Medulla oblongata (tissue), 1 donor: Measurements from ENCODE around the gene ATP6V0C.
"Not testable (repeated sequence)": the region's sequence is repeated elsewhere in the genome, so short reads cannot be mapped to it uniquely, and the experiment has no call there.

ENCODE experiments used
- DNase-seq: peaks from one replicate; pipeline ENCODE4 v3.0.0-alpha.2; 2015; ENCODE audit errors: extremely low spot score

The ATP6V0C gene

DNA sequence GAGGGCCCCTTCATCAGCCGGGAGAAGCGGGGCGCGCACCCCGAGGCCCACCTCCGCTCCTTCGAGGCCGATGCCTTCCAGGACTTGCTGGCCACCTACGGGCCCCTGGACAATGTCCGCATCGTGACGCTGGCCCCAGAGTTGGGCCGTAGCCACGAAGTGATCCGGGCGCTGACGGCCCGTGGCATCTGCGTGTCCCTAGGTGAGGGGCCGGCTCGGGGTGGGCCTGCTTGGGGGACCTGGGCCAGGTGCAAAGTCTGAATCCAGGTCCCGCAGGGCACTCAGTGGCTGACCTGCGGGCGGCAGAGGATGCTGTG, 14.0 kb downstream of the ATP6V0C start:
- no peak for DNase-seq

DNA sequence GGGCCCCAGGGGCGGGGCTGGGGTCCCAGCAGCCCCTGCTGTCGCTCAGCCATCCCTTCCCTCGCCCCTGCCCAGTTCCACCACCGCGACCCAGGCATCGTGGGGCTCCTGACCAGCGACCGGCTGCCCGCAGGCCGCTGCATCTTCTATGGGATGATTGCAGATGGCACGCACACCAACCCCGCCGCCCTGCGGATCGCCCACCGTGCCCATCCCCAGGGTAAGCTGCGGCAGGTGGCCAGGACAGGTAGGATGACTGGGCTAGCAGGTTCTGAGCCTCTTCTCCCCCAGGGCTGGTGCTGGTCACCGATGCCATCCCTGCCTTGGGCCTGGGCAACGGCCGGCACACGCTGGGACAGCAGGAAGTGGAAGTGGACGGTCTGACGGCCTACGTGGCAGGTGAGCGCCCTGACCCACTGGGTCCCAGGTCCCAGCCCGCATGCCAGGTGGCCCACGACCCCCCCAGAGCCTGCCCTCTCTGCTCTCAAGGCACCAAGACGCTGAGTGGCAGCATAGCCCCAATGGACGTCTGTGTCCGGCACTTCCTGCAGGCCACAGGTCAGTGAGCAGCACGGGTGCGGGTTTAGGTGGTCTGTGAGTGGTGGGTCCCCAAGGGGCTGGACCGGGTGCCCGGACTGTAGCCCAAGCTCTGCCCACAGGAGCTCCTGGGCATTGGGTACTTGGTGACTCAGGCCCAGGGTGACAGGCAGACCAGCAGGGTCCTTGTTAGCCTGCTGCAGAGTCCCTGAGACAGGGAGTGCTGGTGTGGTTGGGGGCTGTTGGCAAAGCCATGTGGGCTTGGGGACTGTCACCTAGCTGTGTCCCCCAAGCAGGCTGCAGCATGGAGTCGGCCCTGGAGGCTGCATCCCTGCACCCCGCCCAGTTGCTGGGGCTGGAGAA, 14.7 kb downstream of the ATP6V0C start:
- DNase-seq = no peak

DNA sequence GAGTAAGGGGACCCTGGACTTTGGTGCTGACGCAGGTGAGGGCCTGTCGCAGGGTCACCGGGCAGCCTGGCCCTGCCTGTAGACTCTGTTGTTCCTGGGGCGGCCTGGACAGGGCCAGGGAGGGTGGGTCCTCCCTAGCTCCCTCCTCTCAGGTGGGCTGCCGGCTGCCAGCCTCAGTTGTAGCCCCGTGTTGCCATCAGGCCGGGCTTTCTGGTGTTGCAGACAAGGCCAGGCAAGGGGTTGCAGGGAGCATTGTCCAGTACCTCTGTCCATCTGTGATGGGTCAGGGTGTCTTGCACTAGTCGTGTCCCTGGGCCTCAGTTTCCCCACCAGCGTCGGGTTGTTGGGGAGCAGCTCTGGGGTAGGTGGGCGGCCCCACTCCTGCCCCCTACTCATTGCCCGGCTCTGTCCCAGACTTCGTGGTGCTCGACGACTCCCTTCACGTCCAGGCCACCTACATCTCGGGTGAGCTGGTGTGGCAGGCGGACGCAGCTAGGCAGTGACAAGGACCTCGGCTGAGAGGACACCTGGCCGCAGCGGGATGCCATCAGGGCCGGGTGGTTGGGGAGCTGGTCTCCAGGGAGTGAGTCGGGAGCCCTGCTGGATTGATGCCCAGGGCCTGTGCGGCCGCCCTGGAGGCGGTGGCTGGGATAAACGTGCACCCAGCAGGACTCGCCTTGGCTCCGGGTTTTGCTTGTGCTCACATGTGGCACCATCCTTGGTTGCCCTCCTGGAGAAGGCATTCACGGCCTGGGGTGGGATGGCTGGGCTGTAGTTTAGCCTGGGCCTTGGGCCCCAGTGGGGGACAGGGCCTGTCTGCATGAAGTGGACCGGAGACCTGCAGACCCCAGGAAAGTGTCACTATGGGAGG, 15.5 kb downstream of the ATP6V0C start:
- DNase-seq = no peak

DNA sequence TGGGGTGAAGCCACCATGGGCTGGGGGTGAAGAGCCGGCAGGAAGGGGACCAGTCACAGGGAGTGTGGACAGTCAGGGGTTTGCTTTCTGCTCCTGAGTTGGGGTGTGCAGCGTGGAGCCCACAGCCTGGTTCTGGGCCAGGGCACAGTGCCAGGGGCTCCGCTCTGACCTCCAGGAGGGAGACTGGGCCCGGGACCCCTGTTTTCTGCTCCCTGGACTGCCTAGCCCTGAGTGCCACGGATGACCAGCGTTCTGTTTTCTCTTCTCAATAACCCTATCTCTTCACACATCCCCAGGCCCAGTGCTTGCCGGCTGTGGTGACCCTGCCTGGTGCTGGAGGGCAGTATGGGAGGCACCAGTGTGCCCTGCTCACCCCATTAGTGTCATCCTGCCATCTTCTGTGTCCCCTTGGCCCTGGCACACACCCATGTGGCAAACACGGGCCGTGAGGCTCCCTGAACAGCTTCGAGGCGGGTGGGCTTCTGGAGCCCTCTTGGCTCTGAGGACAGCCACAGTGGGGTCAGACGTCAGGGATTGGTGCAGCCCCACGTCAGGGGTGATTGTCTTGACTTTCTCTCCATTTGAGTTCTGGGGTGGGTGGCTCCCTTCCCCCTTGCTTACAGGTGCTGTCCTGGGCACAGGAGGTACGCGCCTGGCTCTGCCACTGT, 16.3 kb downstream of the ATP6V0C start:
- DNase-seq = no peak

DNA sequence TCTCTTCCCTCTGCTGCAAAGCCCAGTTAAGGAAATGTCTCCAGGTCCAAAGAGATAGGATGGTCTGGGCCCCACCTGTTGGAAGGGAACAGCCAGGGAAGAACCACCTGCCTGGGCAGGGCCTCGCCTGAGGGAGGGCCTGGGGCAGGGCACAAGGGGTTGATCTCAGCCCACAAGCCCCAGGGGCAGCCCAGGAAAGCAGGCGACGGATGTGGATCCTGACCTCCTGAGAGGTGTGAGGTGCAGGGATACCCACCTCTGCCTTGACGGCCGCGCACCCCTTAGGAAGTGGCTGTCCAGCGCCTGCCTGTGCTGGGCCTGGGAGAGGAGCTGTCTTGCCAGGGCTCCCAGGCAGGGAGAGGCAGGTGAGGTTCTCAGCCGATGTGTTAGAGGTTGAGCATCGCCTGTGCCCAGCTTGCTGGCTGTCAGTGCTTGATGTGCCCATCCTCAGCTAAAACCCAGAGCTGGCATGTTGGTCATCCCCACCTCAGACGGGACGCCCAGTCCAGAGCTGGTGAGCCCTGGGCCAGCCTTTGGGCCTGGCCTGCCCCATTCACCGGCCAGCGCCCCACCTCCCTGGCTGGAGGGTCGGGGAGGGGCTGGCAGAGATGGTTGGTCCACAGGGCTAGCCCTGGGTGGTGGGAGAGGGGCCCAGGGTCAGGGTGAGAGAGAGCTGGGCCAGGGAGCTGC, 17.0 kb downstream of the ATP6V0C start:
- DNase-seq = no peak

DNA sequence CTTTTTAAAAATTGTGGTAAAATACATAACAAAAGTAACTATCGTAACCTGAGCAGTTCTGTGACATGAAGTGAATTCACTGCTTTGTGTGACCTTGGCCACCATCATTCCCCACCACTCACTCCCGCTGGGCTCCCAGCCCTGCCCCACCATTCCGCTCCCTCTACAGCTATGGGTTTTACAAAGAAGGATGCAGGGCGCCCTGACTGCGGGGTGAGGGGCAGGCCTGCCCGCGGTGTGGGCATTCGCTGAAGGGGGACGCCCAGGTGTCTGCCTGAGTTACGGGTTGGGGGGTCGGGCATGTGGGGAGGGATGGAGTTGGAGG, 17.6 kb downstream of the ATP6V0C start, which contains the start of gene CEMP1:
TSS of gene CEMP1 (minus strand) at position 38 of the 325 bp plus-strand sequence. CDS start 335 bp downstream, outside the sequence.
- DNase-seq = no peak

DNA sequence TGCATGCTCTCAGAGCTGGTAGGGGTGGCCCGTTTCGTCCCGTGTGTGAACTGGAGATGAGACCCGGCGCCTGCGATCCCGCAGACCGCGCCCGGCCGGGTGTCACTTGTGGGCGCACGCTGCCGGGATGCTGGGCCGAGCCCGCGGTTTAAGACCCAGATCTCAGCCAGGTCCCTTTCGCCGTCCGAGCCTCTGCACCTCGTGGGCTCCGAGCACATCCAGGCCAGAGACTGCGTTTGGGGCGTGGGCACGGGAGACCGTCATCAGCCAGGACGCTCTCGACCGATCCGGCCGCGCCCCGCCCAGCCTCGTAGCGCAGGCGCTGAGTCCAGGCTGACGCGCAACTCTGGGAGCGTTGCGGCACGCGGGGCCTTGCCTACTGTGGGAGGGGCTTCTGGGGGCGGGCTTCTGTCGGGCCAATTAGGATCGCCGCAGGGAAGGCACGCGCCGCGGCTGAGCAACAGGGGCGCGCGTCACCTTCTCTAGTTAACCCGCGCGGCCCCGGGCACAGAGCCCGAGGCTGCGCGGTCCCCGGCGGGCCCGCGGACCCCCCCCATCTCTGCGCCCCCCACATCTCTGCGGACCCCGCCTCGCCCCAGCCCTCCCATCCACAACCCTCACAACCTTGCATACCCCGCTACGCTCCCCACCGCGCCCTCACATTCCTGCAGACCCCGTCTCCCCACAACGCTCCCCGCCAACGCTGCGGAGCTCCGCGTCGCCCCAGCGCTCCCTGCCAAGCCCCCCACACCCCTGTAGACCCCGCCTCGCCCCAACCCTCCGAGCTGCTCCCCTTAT, 18.1 kb downstream of the ATP6V0C start:
- peak; percentile 98 for DNase-seq

DNA sequence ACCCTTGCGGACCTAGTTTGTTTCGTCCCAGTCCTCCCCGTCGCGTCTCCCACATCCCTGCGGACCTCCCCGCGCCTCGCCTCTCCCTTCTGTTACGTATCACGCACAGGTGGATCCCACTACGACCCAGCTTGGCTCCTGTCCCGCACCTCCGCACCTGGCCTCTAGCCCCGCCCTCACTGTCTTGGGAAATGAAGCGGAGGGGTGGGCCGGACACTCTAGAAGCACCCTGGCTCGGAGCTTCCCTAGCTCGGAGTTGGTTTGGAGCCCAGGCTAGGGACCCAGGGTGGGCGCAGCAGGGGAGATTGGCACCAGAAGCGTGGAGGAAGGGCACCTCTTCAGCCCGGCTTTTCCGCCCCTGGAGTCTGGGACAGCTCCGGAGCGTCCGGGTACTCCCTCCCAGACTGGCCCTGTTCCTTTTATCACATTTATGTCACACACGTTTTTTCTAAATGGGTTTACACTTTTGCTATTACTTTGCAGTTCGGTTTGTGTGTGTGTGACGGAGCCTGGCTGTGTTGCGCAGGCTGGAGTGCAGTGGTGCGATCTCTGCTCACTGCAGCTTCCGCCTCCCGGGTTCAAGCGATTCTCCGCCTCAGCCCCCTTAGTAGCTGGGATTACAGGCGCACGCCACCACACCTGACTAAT, 18.9 kb downstream of the ATP6V0C start:
- DNase-seq = peak; percentile 64

DNA sequence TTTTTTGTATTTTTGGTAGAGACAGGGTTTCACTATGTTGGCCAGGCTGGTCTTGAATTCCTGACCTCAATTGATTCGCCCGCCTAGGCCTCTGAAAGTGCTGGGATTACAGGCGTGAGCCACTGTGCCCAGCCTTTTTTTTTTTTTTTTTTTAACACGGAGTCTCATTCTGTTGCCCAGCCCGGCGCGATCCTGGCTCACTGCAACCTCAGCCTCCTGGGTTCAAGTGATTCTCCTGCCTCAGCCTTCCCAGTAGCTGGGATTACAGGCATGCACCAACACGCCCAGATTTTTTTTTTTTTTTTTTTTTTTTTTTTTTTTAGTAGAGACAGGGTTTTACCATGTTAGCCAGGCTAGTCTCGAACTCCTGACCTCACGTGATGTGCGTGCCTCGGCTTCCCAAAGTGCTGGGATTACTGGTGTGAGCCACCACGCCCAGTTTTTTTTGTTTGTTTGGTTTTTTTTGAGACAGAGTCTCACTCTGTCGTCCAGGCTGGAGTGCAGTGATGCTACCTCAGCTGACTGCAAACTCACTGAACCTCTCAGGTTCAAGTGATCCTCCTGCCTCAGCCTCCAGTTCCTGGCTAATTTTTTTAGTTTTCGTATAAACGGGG, 19.5 kb downstream of the ATP6V0C start:
- DNase-seq = not testable (repeated sequence)

DNA sequence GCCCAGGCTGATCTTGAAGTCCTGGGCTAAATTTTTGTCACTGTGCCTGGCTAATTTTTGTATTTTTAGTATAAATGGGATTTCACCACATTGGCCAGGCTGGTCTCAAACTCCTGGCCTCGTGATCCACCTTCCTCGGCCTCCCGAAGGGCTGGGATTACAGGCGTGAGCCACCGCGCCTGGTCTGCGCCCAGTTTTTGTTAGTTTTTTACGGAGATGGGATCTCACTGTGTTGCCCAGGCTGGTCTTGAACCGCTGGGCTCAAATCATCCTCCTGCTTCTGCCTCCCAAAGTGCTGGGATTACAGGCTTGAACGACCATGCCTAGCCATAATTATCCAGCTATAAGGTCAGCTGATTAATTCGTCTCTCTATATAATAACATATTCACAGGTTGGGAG, 20.2 kb downstream of the ATP6V0C start:
- no peak for DNase-seq

DNA sequence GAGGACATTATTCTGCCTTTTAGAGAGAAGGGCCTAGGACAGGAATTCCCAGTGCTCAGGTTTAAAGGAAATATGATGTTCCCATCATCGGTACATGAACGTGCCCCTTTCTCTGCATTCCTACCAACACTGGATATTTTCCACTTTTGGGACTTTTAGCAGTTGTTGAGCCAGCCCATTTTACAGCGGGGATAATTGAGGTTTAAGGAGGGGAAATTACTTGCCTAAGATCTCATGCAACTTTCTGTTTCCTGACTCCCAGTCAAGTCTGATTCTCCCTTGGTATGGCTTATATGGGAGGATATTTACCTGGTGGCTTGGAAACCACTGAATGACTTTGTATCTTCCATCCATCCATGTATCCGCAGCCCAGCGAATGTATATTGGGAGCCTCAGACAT, 20.6 kb downstream of the ATP6V0C start:
- not testable (repeated sequence) for DNase-seq

DNA sequence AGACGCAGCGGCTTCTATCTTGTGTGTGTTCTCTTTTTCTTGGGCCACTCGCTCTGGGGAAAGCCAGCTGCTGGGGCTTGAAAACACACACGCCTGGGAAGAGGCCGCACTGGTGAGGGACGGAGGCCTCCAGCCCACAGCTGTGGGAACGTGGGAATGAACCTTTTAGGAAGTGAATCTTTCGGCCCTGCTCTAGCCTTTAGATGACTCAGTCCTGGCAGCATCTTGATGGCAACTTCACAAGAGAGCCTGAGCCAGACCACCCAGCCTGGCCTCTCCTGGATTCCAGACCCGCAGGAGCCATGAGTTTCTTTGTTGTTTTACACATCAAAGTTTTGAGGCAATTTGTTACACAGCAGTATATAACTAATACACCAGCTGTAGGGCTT, 21.9 kb downstream of the ATP6V0C start:
- no peak for DNase-seq

DNA sequence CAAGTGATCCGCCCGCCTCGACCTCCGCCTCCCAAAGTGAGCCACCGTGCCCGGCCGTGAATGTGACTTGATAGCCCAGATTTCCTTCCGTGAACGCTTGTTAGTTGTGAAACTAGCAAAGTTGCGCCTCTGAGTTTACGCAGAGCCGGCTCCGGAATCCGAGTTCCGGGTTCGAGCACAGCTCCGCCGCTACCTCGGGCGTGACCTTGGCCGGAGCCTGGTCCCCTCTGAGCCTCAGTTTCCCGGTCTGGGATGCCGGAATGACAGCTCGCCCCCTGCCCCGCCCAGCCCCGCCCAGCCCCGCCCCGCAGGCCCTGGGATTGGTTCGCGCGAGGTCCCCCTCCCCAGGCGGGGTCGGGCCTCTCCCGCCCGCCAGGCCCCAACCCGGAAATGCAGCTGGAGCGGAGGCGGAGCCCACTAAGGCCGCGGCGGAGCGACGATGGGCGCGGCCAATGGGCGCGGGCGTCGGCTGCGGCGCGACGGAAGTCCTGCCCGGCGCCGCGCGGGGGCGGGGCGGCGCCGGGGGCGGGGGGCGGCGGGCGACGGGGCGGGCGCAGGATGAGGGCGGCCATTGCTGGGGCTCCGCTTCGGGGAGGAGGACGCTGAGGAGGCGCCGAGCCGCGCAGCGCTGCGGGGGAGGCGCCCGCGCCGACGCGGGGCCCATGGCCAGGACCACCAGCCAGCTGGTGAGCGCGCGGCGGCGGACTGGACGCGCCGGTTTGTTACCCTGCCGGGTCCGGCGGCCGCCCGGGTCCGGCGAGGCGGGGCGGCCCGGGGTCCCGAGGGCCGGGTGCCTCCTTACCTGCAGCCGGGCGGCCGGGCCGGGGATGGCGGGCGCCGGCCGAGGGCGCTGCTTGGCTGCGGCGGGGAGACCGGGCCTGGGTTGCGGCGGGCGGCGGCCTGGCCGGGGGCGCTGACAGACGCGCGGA, 24.0 kb downstream of the ATP6V0C start, which contains the start of gene PDPK1:
TSS of gene PDPK1 (plus strand) at position 571 of the 929 bp plus-strand sequence. CDS start at position 663, 92 bp downstream.
- peak; percentile 97 for DNase-seq

DNA sequence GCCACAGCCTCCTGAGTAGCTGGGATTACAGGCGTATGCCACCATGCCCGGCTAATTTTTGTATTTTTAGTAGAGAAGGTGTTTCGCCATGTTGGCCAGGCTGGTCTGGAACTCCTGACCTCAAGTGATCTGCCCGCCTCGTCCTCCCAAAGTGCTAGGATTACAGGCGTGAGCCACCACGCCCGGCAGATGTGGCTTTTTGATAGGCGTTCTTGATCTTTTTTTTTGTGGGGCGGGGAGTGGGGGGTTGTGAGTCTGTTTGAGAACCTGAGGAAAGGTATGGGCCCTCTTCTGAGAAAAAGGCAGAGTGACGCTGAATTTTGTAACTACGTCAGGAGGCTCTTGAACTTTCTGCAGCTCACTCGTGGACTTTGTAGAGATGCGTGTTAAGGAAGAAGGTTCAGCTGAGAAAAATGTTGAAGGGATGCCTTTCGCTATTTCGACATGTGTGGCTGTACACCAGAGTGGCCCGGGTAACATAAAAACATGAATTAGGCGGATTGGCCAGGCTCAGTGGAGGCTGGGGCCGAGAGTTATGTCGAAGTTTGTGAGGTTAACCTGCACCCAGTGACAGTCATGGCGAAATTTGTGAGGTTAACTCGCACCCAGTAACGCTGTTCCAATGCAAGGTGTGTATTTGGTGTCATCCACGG, 25.6 kb downstream of the ATP6V0C start:
- DNase-seq = not testable (repeated sequence)

DNA sequence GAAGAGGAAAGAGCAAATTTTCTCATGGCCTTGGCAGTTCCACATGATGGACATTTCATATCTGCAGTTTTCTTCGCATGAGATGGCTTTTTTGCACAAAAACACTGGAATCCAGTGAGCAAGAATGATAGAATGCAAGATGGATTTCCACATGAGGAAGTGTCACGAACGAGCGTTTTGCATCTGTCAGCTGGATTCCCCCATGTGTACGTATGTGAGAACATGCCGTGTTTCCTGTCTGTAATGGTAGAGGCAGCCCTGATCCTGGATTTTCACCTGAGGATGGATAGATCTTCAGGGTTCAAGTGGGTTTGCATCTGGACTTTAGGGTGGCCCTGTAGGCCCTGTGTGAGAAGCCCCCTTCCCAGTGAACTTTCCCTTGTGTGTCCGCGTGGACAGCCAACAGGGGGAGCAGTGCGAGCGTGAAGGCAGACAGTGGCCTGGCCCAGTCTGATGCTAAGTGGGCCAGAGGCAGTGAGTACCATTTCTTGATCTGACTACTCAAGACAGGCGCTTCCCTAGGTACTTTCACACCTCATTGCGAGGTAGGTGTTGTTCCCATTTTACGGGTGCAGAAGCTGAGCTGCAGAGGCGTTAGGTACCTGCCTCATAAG, 26.2 kb downstream of the ATP6V0C start:
- DNase-seq = not testable (repeated sequence)

DNA sequence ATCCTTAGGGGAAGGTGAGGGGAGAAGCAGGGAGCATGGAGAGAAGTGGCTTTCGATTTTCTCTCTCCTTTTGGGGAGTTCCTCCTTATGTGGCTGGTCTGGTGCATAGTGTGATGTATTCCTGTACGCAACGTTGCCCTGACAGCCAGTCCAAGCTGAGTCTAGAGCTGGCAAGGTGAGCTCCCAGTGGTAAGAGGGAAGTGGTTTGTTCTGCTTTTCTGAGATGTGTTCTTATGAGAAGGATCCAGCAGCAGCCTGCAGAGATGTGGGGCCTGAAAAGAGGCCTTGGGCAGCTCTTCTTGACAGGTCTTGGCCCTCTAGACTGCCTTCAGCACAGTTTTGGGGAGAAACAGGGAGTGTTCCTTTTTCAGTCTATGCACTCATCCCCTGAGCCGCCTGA, 27.2 kb downstream of the ATP6V0C start:
- DNase-seq = not testable (repeated sequence)

DNA sequence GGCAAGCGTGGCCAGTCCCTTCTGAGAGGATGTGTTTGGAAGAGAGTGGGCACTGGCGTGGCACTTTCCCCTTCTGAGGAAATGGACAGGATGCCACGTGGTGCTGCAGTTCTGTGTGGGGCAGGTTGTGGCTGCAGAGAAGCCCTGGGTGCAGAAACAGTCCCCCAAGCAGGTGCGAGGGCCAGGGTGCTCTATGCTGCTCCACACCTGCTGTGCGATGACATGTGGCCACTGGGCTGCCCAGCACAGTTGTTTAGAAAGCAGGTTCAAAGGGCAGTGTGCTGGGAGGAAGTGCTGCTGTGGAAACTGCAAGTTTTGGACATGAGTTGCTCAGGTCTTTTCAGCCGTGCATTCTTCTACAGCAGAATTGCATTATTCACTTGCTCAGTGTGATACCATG, 27.7 kb downstream of the ATP6V0C start:
- DNase-seq = not testable (repeated sequence)

DNA sequence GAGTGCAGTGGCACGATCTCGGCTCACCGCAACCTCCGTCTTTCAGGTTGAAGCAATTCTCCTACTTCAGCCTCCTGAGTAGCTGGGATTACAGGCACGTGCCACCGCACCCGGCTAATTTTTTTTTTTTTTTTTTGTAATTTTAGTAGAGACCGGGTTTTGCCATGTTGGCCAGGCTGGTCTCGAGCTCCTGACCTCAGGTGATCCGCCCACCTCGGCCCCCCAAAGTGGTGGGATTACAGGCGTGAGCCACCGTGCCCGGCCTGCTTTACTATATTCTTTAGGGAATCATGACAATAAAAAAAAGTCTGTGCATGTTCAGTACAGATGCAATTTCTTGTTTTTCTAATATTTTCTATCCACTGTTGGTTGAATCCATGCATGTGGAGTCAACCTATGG, 30.0 kb downstream of the ATP6V0C start:
- not testable (repeated sequence) for DNase-seq
